ENCODE results near the gene PKP2. TPM values are rescaled to one million over a fixed set of nuclear protein-coding genes. Genes with fewer than 3 reads are reported as not detected.
"Not testable (repeated sequence)": the region's sequence is repeated elsewhere in the genome, so short reads cannot be mapped to it uniquely, and the experiment has no call there.

PKP2 gene
- total and polyA plus RNA-seq, 2 of the 13 experiments (the other 11 are each of a cell fraction or from before 2014, with no cell fraction given) = 15.1 to 25.3 TPM

GRCh38 chr12:32892369-32892768, 4.2 kb downstream of the PKP2 start:
- Histone ChIP-seq H3K27ac (ENCODE audit: extremely low read length, insufficient read depth, low read length) (peak overlapping the region; percentile 25), H3K4me3 (replicated peaks in 1 of 3; ENCODE audit: insufficient read depth in 1 of 3, low read depth in 2 of 3, low read length in 3 of 3) (peak overlapping the region in 1 of 3 experiments; percentile 26; a peak in 2 of 6 replicates), H3K4me1 (ENCODE audit: insufficient read depth, low read length) (peaks cover 55% of the 10 kb centered on the region), H3K79me2 (ENCODE audit: insufficient read depth, low read length) (peaks cover 60% of the 10 kb centered on the region), H3K4me2 (ENCODE audit: low read depth, low read length) (peak overlapping the region; percentile 28)
- H3K9ac ChIP-seq (ENCODE audit: insufficient read depth, low read depth, low read length); DNase-seq (ENCODE audit: low spot score); H2AFZ ChIP-seq (ENCODE audit: low read length); in situ Hi-C loops (cut with HindIII; ENCODE audit: extremely low pct_ligation_motif_present, low pct_unique_long_range_greater_than_20kb); H3K36me3 ChIP-seq (replicated peaks in 1 of 2; ENCODE audit: control insufficient read depth in 1 of 2, insufficient read depth in 2 of 2, low read length in 2 of 2); BruUV-seq (replicated peaks); CTCF ChIA-PET (ENCODE audit: low intra/inter-chr PET ratio, low total read pairs); POLR2A ChIA-PET; H3K27me3 ChIP-seq (ENCODE audit: control insufficient read depth in 1 of 2, insufficient read depth in 2 of 2, low read length in 2 of 2); H4K20me1 ChIP-seq (ENCODE audit: insufficient read depth, low read length); ATAC-seq; intact Hi-C loops (cut with micrococcal nuclease; ENCODE audit: unreplicated experiment); FAIRE-seq; H3K9me3 ChIP-seq (ENCODE audit: low read length): not testable (repeated sequence)
- WGBS (ENCODE audit: low lambda C conversion rate) = 90% methylated on average over 3 of the region's 3 CpGs
- TF ChIP-seq JUNB (CRISPR knock-in tag; IDR thresholded peaks at IDR 0.05; ENCODE audit: borderline replicate concordance) = peak; percentile 8; the same call in 1 of the 2 replicates

- Histone ChIP-seq H3K27me3 (ENCODE audit: control insufficient read depth in 1 of 2, insufficient read depth in 2 of 2, low read length in 2 of 2) (no peaks in the 10 kb centered on the region), H3K4me1 (ENCODE audit: insufficient read depth, low read length) (peaks cover 52% of the 10 kb centered on the region), H4K20me1 (ENCODE audit: insufficient read depth, low read length) (peaks cover 6% of the 10 kb centered on the region), H3K9me3 (ENCODE audit: low read length) (no peaks in the 10 kb centered on the region), H3K27ac (ENCODE audit: extremely low read length, insufficient read depth, low read length) (peak overlapping the region; percentile 25), H2AFZ (ENCODE audit: low read length) (no peak overlapping the region), H3K79me2 (ENCODE audit: insufficient read depth, low read length) (peaks cover 63% of the 10 kb centered on the region), H3K4me3 (replicated peaks in 1 of 3; ENCODE audit: insufficient read depth in 1 of 3, low read depth in 2 of 3, low read length in 3 of 3) (0 out of 6 replicates have a peak overlapping the region, but pooled peaks of 1 of the 3 experiments have one; percentile 26), H3K4me2 (ENCODE audit: low read depth, low read length) (peak overlapping the region; percentile 28), H3K9ac (ENCODE audit: insufficient read depth, low read depth, low read length) (no peak overlapping the region), H3K36me3 (replicated peaks in 1 of 2; ENCODE audit: control insufficient read depth in 1 of 2, insufficient read depth in 2 of 2, low read length in 2 of 2) (peaks cover 0 to 6% of the 10 kb centered on the region in 2 experiments; a peak in 1 of 5 replicates)
- intact Hi-C loops (cut with micrococcal nuclease; ENCODE audit: unreplicated experiment) = no loop called here
- DNase-seq (ENCODE audit: low spot score) (peak; percentile 75), FAIRE-seq (peak; percentile 28), ATAC-seq (peak; percentile 25; the same call in 2 of the 3 replicates)
- WGBS (ENCODE audit: low lambda C conversion rate) = 48% methylated on average over 5 of the region's 5 CpGs
- no TSS peak for BruUV-seq (replicated peaks)
- ChIA-PET CTCF (ENCODE audit: low intra/inter-chr PET ratio, low total read pairs) (no interaction called here), POLR2A (no interaction called here)
- in situ Hi-C loops (cut with HindIII; ENCODE audit: extremely low pct_ligation_motif_present, low pct_unique_long_range_greater_than_20kb) = no loop called here
- TF ChIP-seq JUNB (CRISPR knock-in tag; IDR thresholded peaks at IDR 0.05; ENCODE audit: borderline replicate concordance) (peak; percentile 16; the same call in 1 of the 2 replicates), KAT2B (IDR thresholded peaks at IDR 0.05; ENCODE audit: borderline replicate concordance, low read depth, low read length) (no peak), ZNF441 (CRISPR knock-in tag; IDR thresholded peaks at IDR 0.05; ENCODE audit: borderline replicate concordance) (no peak), HMG20B (CRISPR knock-in tag; conservative IDR thresholded peaks at IDR 0.05) (no peak), ZNF564 (CRISPR knock-in tag; IDR thresholded peaks at IDR 0.05) (no peak), MED1 (CRISPR knock-in tag; IDR thresholded peaks at IDR 0.05) (peak; percentile 37; the same call in 1 of the 2 replicates), ZNF232 (CRISPR knock-in tag; IDR thresholded peaks at IDR 0.05; ENCODE audit: borderline replicate concordance) (no peak), ZKSCAN5 (CRISPR knock-in tag; IDR thresholded peaks at IDR 0.05) (no peak), TERF1 (CRISPR knock-in tag; IDR thresholded peaks at IDR 0.05) (no peak), ATF6 (CRISPR knock-in tag; conservative IDR thresholded peaks at IDR 0.05) (no peak), HOMEZ (CRISPR knock-in tag; IDR thresholded peaks at IDR 0.05; ENCODE audit: low read depth) (0 out of 2 replicates have a peak, but pooled peaks have one; percentile 49), NCOA2 (CRISPR knock-in tag; IDR thresholded peaks at IDR 0.05) (peak; percentile 38), RARA (CRISPR knock-in tag; IDR thresholded peaks at IDR 0.05) (peak; percentile 88), CCDC6 (CRISPR knock-in tag; IDR thresholded peaks at IDR 0.05) (no peak)
These were observed 4.6 kb downstream of the PKP2 start for GRCh38 chr12:32891956-32892355.
